Sigmoid colon (tissue), 7 donors: ENCODE measurements around the gene CDC42BPB. TPM values are rescaled to one million over a fixed set of nuclear protein-coding genes. Genes with fewer than 3 reads are reported as not detected.
A peak's percentile ranks its signal among the peaks of the same experiment; 100 is the strongest.

Experiments
- DNase-seq: peaks from one replicate; pipeline ENCODE4 v3.0.0-alpha.2; 2019
- H3K27ac ChIP-seq, 4 donors: fragments of 200-600 bp; sonication (generic); one replicate each; pipeline ENCODE4 v1.5.1; 2016 to 2019; ENCODE audit warnings: mild to moderate bottlenecking in 1 of 4
- H3K27me3 ChIP-seq, 3 donors: fragments of 200-600 bp; sonication (generic); one replicate each; pipeline ENCODE4 v1.5.1; 2019; ENCODE audit warnings: mild to moderate bottlenecking in 1 of 3
- H3K36me3 ChIP-seq, 4 donors: fragments of 200-600 bp; sonication (generic); one replicate each; pipeline ENCODE4 v1.5.1; 2016 to 2019
- H3K4me1 ChIP-seq, 4 donors: fragments of 200-600 bp; sonication (generic); one replicate each; pipeline ENCODE4 v1.5.1; 2017 to 2019
- H3K4me3 ChIP-seq, 4 donors: fragments of 200-600 bp; sonication (generic); one replicate each; pipeline ENCODE4 v1.5.1; 2017 to 2019; ENCODE audit warnings: mild to moderate bottlenecking in 2 of 4, moderate library complexity in 1 of 4
- H3K9me3 ChIP-seq, 4 donors: fragments of 200-600 bp in 3 of 4; sonication (generic) in 3 of 4; one replicate each; pipeline versions ENCODE4 v1.5.1 to v1.6.1; 2013 to 2019
- CTCF ChIP-seq, 4 experiments: fragments of 450-650 bp in 3 of 4; fragments of 200-600 bp in 1 of 4; IDR thresholded peaks; one replicate each; pipeline ENCODE4 v1.5.1; 2016 to 2019; ENCODE audit warnings: antibody characterized with exemption in 4 of 4, mild to moderate bottlenecking in 3 of 4, moderate library complexity in 2 of 4
- EP300 ChIP-seq, 4 donors: sonication (generic); formaldehyde crosslinking; IDR thresholded peaks; one replicate each; pipeline ENCODE4 v1.6.1; 2017; ENCODE audit warnings: antibody characterized with exemption in 4 of 4
- POLR2A ChIP-seq, 2 donors: fragments of 450-650 bp; IDR thresholded peaks; one replicate each; pipeline ENCODE4 v1.6.1; 2016; ENCODE audit warnings: antibody characterized with exemption in 2 of 2, mild to moderate bottlenecking in 2 of 2, moderate library complexity in 2 of 2
- POLR2AphosphoS5 ChIP-seq, 4 donors: sonication (generic); formaldehyde crosslinking; IDR thresholded peaks; one replicate each; pipeline ENCODE4 v1.6.1; 2017; ENCODE audit warnings: antibody characterized with exemption in 4 of 4
- WGBS, 2 donors: extraction: QIAGEN DNeasy Blood & Tissue Kit; methylation state at CpG; one replicate each; pipeline ENCODE4 v1.1.7; 2013; 5-methylcytosine and 5-hydroxymethylcytosine counted together
- intact Hi-C: fragments of 100-400 bp; cut with DNase I; formaldehyde crosslinking; loops from one replicate; pipeline ENCODE4 v1.15.1; 2023
- polyA plus RNA-seq, 3 donors: library from polyadenylated mRNA; stranded (reverse); fragments of 200-250 nt; gene quantifications; one replicate each; pipeline ENCODE4 v1.2.3, GENCODE V29; 2013
- total RNA-seq, 4 donors: library from RNA; depleted of rRNA; stranded (reverse); fragments of >200 nt; gene quantifications; one replicate each; pipeline ENCODE4 v1.1.0, GENCODE V29; 2016
- donor health status: healthy with polysubstance abuse.
- donor health status: Bipolar disorder and iron deficiency.
- donor health status: healthy.

Gene CDC42BPB
- total and polyA plus RNA-seq, 7 donors: 18.0 to 82.3 (median 58.5) TPM

GRCh38 chr14:102931580-102932285 is 125.6 kb downstream of the CDC42BPB start:
- peaks cover 0 to 30% (median 30%) of the 10 kb centered on the region in 4 donors for H3K4me1 ChIP-seq
- TF ChIP-seq CTCF (IDR thresholded peaks at IDR 0.05) (no peak), POLR2AphosphoS5 (IDR thresholded peaks at IDR 0.05) (no peak), POLR2A (IDR thresholded peaks at IDR 0.05) (no peak), EP300 (IDR thresholded peaks at IDR 0.05) (no peak)
- no peaks in the 10 kb centered on the region for H3K9me3 ChIP-seq
- H3K4me3 ChIP-seq: no peak overlapping the region
- H3K36me3 ChIP-seq: peaks cover 0 to 31% (median 13%) of the 10 kb centered on the region in 4 donors
- intact Hi-C loops: no loop called here
- peaks cover 28 to 44% (median 36%) of the 10 kb centered on the region in 3 donors for H3K27me3 ChIP-seq
- no peak for DNase-seq
- 92 to 94% methylated on average over 12 of the region's 12 CpGs for WGBS, 2 donors
- no peak overlapping the region for H3K27ac ChIP-seq

GRCh38 chr14:102930753-102931579 is 126.4 kb downstream of the CDC42BPB start:
- H3K27me3 ChIP-seq: peaks cover 28 to 47% (median 38%) of the 10 kb centered on the region in 3 donors
- H3K36me3 ChIP-seq: peaks cover 0 to 27% (median 9%) of the 10 kb centered on the region in 4 donors
- H3K27ac ChIP-seq: no peak overlapping the region
- WGBS, 2 donors: 50 to 71% methylated on average over 34 of the region's 34 CpGs
- no peak for TF ChIP-seq CTCF (IDR thresholded peaks at IDR 0.05)
- TF ChIP-seq POLR2A (IDR thresholded peaks at IDR 0.05): no peak
- peak in 1 of 4 donors; percentile 11 for TF ChIP-seq POLR2AphosphoS5 (IDR thresholded peaks at IDR 0.05)
- TF ChIP-seq EP300 (IDR thresholded peaks at IDR 0.05): no peak
- intact Hi-C loops: no loop called here
- DNase-seq: no peak
- no peaks in the 10 kb centered on the region for H3K9me3 ChIP-seq
- peaks cover 0 to 30% (median 30%) of the 10 kb centered on the region in 4 donors for H3K4me1 ChIP-seq
- H3K4me3 ChIP-seq: no peak overlapping the region

- H3K4me1 ChIP-seq: peaks cover 0 to 30% (median 30%) of the 10 kb centered on the region in 4 donors
- intact Hi-C loops: no loop called here
- no peak for TF ChIP-seq POLR2AphosphoS5 (IDR thresholded peaks at IDR 0.05)
- DNase-seq: no peak
- H3K4me3 ChIP-seq: peak overlapping the region in 3 of 4 donors; percentile 29 to 45 (median 44)
- H3K9me3 ChIP-seq: no peaks in the 10 kb centered on the region
- 4 to 11% methylated on average over 74 of the region's 74 CpGs for whole genome bisulfite sequencing, 2 donors
- peaks cover 28 to 54% (median 43%) of the 10 kb centered on the region in 3 donors for H3K27me3 ChIP-seq
- peaks cover 0 to 27% (median 9%) of the 10 kb centered on the region in 4 donors for H3K36me3 ChIP-seq
- H3K27ac ChIP-seq: no peak overlapping the region
Measured at GRCh38 chr14:102930138-102930752, 127.1 kb downstream of the CDC42BPB start.

GRCh38 chr14:102929241-102930137 is 127.9 kb downstream of the CDC42BPB start:
- Histone ChIP-seq H3K36me3 (peaks cover 0 to 27% (median 9%) of the 10 kb centered on the region in 4 donors), H3K4me3 (peak overlapping the region in 3 of 4 donors; percentile 29 to 45 (median 44)), H3K9me3 (no peaks in the 10 kb centered on the region), H3K27me3 (peaks cover 32 to 62% (median 51%) of the 10 kb centered on the region in 3 donors), H3K27ac (peak overlapping the region in 1 of 4 donors; percentile 7), H3K4me1 (peaks cover 0 to 30% (median 30%) of the 10 kb centered on the region in 4 donors)
- 2 to 5% methylated on average over 94 of the region's 94 CpGs for WGBS, 2 donors
- intact Hi-C loops: no loop called here
- TF ChIP-seq CTCF (IDR thresholded peaks at IDR 0.05) (no peak), POLR2A (IDR thresholded peaks at IDR 0.05) (no peak), EP300 (IDR thresholded peaks at IDR 0.05) (no peak), POLR2AphosphoS5 (IDR thresholded peaks at IDR 0.05) (no peak)
- no peak for DNase-seq
